C1 segment of cervical spinal cord (tissue), 14 donors: ENCODE measurements around the gene C19orf67.
A peak's percentile ranks its signal among the peaks of the same experiment; 100 is the strongest.

Experiments used
- DNase-seq, 14 donors: peaks; one replicate each; lab custom pipeline; 2025; lab: John Stamatoyannopoulos, UW

C19orf67 gene

DNA sequence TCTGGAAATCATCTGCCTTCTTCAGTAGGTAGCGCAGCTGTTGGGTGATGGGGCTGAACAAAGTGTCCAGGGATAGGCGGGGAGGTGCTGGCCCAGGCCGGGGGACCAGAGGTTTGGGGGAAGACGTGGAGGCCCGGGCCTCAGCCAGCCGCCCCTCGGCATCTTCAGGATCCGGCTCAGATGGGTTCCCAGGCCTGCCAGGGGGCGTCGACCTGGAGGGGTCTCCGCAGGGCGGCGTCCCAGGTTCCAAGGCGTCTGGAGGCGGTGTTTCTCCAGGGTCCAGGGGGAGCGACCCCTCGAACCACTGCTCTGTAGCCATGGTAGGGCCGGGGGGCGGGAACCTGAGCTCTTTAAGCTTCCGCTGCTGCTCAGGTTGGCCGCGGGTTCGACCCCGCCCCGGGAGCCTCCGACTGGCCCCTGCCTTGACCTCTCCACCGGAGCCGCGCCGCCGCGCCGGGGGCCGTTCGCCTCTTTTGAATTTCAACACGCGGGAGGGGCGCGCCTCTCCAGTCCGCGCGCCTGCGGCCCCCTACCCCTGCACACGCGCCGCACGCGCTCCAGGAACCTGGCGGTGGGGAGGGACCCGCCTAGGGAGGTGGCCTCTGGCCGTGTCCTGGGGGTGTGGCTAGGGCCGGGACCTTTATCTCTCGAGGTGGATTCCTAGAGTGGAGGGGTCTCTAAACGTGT is at the start of gene C19orf67:
C19orf67 (minus strand) TSS at position 475 of the 687 bp plus-strand sequence; CDS start at position 319, 156 bp downstream.
- DNase-seq = no peak

- no peak for DNase-seq
These were observed 49.8 kb upstream of the C19orf67 start for GRCh38 chr19:14135355-14135754.

- peak in 2 of 14 donors; percentile 10 to 26 for DNase-seq
These were observed 42.4 kb upstream of the C19orf67 start for GRCh38 chr19:14127929-14128509.

DNA sequence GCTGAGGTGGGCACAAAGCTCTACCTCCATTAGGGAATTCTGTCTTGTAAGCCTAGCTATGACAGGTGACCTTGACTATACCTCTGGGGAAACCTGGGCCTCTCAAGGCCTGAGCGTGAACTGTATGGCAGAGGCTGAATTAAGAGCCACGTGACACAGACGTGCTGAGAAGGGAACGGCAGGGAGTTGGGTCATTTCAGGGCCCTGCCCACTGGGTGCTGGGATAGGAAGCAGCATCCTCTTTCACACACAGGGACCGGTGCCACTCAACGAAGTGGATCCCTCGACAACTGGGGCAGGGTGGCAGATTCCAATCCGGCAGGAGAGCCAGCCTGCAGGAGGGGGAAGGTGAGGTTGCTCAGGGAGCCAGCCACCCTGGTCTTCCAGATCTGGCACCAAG is 41.6 kb upstream of the C19orf67 start:
- DNase-seq = no peak

DNA sequence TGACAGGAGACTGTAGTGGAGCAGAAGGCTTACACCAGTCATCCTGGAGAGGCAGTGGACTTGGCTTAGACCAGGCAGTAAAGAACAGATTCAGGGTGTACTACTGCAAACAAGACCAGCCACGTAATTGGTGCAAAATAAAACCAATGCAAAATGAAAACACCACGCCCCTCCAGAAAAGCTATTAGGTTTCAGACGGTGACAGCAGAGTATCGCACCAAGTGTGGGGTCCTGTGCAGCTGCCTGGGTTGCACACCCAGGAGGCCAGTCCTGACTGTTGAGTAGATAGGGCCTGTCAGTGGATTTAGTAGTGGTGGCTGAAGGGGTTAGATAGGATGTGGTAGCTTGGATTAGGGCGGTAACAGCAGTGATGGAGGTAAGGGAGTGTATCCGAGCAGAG is 37.3 kb upstream of the C19orf67 start:
- no peak for DNase-seq

GRCh38 chr19:14120497-14120780 is 34.9 kb upstream of the C19orf67 start:
- no peak for DNase-seq

DNA sequence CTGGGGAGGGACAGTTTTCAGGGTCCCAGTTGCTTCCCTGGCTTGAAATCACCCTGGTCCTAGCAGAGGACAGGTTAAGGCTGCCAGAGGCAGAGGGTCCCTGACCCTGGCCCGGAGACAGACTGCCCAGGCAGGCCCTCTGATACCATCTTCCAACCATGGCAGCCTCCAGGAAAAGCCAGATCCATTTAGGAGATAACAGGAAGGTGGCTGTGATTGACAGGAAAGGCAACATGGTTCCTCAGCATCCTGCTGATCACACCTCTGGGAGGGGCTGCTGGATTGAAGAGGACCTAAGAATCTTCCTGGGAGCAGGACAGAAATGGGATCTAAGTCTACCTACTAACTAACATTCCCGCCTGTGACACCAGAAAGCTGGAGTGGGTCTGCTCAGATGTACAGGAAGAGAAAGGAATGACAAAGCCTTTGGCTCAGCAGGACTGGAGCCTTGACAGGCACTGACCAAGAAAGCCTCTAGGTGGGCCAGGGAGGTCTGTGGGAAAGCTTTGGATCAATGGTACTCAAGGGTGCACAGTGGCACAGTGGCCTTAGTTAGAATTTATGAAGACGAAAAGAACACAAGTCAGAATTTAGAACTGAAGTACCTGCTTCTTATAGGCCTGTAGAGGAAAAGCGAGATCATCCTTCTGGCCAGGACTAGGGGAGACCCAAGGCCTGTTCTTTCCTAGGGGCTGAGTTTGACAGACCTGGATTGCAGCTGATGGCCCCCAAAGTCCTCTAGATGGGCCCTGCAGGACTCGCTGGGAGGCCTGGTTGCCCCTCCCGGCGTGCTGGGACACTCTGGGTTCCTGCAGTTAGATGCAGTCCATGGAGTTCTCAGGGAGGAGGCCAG is 34.3 kb upstream of the C19orf67 start:
- DNase-seq = no peak

DNA sequence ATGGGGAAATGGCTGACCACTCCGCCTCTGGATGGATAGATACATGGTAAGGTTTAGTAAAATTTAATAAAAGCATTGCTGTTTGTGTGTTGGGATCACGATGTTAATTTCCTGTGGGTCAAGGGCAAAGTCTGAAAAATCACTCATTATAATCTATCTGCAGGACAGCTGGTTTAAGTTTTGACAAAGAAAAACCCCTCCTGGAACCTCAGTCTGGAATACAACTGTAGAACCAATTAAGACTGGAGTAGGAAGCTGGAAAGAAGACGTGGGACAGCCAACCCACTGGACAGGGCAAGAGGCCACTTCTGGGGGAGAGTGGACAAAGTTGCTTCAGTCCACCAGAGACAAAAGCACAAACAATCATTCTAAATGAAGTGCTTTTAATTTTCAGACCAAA is 33.6 kb upstream of the C19orf67 start:
- DNase-seq = no peak

DNA sequence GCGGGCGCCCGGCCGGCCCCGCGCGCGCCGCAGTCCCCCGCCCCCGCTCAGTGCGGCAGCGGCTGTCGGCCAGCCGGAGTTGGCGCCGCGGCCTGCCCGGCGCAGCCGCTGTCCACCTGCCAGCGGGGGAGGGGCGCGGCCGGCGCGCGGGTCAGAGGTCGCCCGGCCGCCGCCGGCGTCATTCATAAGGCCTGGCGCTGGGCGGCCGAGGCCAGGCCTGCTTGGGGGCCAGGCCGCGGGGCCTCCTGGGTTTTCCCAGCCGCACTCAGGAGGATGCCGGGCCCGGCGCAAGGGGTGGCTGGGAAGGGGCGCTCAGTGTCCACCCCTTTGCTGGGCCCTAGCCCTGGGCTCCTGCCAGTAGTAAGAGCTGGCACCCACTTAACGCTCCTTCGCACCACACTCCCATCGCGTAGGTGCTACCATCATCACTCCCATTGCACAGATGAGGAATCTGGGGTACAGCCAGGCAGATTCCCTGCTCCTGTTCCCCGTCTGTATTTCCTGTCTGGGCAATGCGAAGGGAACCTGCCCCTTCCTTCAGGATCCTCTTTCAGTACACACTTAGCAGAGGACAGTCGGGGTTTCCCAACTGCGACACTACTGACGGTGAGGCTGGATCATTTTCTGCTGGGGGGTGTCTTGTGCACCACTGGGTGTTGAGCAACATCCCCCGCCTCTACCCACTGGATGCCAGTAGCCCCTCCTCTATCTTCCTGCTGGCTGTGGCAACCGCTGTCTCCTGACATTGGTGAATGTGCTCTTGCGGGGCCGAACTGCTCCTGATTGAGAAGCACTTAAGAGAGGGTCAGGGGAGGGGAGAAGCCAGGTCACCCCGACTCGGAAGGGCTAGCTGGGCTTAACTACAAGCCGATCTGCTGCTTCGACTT is 32.8 kb upstream of the C19orf67 start:
- peak in 12 of 14 donors; percentile 71 to 93 (median 86) for DNase-seq

DNA sequence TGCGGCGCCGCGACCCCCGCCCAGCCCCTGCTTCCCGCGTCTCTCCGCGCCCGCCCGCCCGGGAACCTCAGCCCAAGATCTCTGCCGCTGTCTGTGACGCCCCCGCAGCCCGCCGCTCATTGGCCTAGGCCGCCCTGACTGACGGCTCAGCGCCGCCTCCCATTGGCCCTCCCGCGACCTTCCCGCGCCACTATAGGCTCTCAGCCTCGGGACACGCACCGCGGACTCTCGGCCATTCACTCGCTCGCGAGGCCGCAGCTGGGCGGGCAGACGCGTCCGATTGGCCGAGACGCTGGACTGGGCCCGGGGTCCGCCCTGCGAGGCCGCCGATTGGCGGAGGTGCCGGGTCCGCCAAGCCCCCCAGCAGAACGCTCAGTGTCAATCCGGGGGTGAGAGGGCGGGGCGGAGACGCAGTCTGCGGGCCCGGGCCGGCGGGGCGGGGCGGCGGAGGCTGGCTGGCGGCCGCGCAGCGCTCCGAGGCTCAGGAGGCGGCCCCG is 32.1 kb upstream of the C19orf67 start, which contains the start of gene PRKACA:
PRKACA (minus strand) TSS at position 95 of the 497 bp plus-strand sequence. CDS start 215 bp downstream, outside the sequence.
- peak; percentile 95 to 100 (median 98) for DNase-seq

- DNase-seq = peak in 6 of 14 donors; percentile 31 to 65 (median 44)
These were observed 31.5 kb upstream of the C19orf67 start for GRCh38 chr19:14116918-14117578.

DNA sequence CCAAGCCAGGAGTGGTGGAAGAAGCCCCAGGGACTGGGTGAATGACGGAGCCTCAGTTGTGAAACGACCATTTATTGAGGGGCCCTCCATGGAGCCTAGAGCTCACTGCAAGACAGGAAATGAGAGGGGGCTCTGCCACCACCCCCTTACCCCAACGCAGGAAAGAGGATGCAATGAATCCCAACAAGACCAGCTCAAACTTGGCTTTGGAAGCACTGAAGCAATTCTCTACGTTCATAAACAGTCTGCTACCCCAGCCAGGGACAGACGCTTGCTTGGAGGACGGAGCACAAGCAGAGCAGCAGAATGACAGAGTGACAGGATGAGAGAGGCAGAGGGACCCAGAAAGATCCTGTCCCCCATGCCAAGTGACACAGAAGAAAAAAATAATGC is 30.9 kb upstream of the C19orf67 start:
- no peak for DNase-seq

DNA sequence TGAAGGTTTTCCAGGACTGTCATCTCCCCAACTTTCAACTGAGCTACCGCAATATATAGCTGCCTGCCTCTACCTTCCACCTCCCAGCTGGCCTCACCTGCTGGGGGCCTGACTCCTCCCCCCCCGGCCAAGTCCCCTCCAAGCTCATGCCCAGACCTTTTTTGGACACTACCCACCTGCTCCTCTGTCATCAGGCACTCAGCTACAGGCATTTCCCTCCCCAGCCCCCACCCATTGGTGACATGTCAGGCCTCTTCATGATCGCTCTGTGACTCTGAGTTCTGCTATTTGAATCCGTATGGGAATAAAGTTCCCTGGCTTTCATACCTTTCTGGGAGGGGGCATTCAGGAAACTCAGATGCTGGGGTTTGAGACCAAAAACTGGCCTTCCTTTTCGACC is 30.2 kb upstream of the C19orf67 start:
- no peak for DNase-seq

- peak in 6 of 14 donors; percentile 7 to 41 (median 16) for DNase-seq
These were observed 29.3 kb upstream of the C19orf67 start for GRCh38 chr19:14114854-14115253.

GRCh38 chr19:14114439-14114838 is 28.9 kb upstream of the C19orf67 start:
- DNase-seq = no peak

GRCh38 chr19:14113762-14114414 is 28.3 kb upstream of the C19orf67 start:
- peak in 2 of 14 donors; percentile 11 to 15 for DNase-seq

DNA sequence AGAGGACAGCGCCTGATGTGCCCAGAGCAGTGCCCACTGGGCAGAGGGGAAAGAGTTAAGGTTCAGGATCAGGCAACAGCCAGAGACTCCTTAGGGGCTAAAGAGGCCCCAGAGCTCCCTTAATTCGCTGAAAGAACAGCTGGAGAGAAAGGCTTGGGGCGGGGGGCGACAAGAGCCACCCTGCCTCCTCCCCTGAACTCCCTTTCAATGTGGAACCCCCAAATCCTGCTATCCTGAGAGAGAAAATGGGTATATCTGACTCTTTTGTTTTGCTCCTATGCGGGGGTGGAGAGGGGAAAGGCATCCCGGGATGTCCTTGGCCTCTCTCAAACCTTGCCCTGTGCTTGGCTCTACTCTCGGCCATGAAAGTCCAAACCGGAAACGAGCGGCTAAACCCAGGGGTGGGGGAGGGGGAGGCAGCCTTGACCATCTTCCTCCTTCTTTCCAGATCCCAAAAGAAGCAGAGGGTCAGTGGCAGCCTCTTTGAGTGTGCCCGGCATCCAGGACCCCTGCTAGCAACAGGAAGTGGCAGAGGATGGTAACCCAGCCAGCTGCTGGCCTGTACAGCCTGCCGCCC is 27.3 kb upstream of the C19orf67 start:
- DNase-seq = peak in 3 of 14 donors; percentile 3 to 19 (median 15)

- DNase-seq = no peak
These were observed 26.6 kb upstream of the C19orf67 start for GRCh38 chr19:14112051-14112808.

GRCh38 chr19:14111486-14111885 is 25.9 kb upstream of the C19orf67 start:
- no peak for DNase-seq
